ENCODE results near the gene LPP.

DNA sequence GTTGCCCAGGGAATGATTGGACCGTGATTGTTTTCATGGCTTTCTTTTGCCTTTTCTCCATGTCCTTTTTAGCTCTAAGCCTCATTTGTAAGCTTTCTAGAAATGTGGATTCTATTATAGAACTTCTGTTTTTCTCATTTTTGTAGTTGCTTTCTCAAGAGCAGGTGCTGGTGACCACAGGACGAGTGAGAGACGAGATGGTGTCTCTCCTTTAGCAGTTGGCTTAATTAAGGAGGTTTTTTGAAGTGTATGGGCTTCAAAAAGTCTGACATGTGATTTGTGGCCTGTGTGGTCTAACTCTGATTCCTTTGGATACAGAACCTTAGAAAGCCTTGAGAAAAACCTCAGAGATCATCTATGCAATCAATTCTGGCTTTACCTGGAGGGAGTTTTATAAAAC, 292.8 kb downstream of the LPP start:
- TF ChIP-seq FOXK2 (IDR thresholded peaks at IDR 0.05) (no peak), BHLHE40 (IDR thresholded peaks at IDR 0.05; ENCODE audit: borderline replicate concordance in 1 of 2, low read depth in 2 of 2, low read length in 1 of 2) (no peak), POU2F2 (IDR thresholded peaks at IDR 0.05; ENCODE audit: borderline replicate concordance, low read depth, low read length) (no peak), SP1 (IDR thresholded peaks at IDR 0.05; ENCODE audit: low read depth, low read length) (no peak), EZH2 (IDR thresholded peaks at IDR 0.05; ENCODE audit: borderline replicate concordance, control insufficient read depth, low read depth, low read length) (no peak), RELA (IDR thresholded peaks at IDR 0.05; ENCODE audit: borderline replicate concordance, partially characterized antibody) (no peak), POLR2A (IDR thresholded peaks at IDR 0.05; ENCODE audit: low read depth, low read length) (no peak), WRNIP1 (IDR thresholded peaks at IDR 0.05; ENCODE audit: borderline replicate concordance, low read depth, low read length) (no peak), FOS (IDR thresholded peaks at IDR 0.05; ENCODE audit: borderline replicate concordance, extremely low read depth, insufficient read length) (no peak), IKZF1 (conservative IDR thresholded peaks at IDR 0.05) (no peak), RCOR1 (conservative IDR thresholded peaks at IDR 0.05; ENCODE audit: low read depth, low read length) (no peak)
- TF ChIP-seq, protein P1, sequence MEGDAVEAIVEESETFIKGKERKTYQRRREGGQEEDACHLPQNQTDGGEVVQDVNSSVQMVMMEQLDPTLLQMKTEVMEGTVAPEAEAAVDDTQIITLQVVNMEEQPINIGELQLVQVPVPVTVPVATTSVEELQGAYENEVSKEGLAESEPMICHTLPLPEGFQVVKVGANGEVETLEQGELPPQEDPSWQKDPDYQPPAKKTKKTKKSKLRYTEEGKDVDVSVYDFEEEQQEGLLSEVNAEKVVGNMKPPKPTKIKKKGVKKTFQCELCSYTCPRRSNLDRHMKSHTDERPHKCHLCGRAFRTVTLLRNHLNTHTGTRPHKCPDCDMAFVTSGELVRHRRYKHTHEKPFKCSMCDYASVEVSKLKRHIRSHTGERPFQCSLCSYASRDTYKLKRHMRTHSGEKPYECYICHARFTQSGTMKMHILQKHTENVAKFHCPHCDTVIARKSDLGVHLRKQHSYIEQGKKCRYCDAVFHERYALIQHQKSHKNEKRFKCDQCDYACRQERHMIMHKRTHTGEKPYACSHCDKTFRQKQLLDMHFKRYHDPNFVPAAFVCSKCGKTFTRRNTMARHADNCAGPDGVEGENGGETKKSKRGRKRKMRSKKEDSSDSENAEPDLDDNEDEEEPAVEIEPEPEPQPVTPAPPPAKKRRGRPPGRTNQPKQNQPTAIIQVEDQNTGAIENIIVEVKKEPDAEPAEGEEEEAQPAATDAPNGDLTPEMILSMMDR (IDR thresholded peaks at IDR 0.05 in 2 of 3, conservative IDR thresholded peaks at IDR 0.05 in 1 of 3; ENCODE audit: control insufficient read depth in 2 of 3, extremely low read depth in 1 of 3, insufficient read depth in 1 of 3, low read depth in 3 of 3, low read length in 3 of 3): no peak
- TF ChIP-seq, protein P2, sequence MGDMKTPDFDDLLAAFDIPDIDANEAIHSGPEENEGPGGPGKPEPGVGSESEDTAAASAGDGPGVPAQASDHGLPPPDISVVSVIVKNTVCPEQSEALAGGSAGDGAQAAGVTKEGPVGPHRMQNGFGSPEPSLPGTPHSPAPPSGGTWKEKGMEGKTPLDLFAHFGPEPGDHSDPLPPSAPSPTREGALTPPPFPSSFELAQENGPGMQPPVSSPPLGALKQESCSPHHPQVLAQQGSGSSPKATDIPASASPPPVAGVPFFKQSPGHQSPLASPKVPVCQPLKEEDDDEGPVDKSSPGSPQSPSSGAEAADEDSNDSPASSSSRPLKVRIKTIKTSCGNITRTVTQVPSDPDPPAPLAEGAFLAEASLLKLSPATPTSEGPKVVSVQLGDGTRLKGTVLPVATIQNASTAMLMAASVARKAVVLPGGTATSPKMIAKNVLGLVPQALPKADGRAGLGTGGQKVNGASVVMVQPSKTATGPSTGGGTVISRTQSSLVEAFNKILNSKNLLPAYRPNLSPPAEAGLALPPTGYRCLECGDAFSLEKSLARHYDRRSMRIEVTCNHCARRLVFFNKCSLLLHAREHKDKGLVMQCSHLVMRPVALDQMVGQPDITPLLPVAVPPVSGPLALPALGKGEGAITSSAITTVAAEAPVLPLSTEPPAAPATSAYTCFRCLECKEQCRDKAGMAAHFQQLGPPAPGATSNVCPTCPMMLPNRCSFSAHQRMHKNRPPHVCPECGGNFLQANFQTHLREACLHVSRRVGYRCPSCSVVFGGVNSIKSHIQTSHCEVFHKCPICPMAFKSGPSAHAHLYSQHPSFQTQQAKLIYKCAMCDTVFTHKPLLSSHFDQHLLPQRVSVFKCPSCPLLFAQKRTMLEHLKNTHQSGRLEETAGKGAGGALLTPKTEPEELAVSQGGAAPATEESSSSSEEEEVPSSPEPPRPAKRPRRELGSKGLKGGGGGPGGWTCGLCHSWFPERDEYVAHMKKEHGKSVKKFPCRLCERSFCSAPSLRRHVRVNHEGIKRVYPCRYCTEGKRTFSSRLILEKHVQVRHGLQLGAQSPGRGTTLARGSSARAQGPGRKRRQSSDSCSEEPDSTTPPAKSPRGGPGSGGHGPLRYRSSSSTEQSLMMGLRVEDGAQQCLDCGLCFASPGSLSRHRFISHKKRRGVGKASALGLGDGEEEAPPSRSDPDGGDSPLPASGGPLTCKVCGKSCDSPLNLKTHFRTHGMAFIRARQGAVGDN (IDR thresholded peaks at IDR 0.05): no peak
- TF ChIP-seq, protein P3, sequence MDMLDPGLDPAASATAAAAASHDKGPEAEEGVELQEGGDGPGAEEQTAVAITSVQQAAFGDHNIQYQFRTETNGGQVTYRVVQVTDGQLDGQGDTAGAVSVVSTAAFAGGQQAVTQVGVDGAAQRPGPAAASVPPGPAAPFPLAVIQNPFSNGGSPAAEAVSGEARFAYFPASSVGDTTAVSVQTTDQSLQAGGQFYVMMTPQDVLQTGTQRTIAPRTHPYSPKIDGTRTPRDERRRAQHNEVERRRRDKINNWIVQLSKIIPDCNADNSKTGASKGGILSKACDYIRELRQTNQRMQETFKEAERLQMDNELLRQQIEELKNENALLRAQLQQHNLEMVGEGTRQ (IDR thresholded peaks at IDR 0.05; ENCODE audit: borderline replicate concordance, low read depth, low read length): no peak

All from GM12878 (cell line).